ENCODE measurements around the gene SPATA13.

DNA sequence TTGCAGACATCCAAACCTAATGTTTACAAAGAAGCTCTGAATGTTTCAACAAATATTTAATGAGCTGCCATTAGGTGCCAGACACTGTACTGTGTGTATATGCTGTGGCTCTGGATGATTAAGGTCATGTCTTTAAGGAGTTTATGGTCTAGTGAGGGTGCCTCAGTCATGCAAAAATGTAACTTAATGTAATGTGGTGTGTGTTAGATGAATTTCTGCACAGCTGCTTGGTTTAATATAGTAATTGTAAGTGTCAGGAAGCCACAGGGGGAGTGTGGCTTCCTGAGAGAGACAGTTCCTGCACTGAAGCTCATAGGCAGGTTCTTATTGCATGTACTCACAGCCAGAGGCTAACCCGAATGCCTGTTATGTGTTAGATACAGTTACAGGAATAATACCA, 43.3 kb downstream of the SPATA13 start:
- no peak for TF ChIP-seq REST (IDR thresholded peaks at IDR 0.05; ENCODE audit: low read depth)
- TF ChIP-seq MAX (IDR thresholded peaks at IDR 0.05) = no peak
- no peak for TF ChIP-seq YY1 (IDR thresholded peaks at IDR 0.05; ENCODE audit: low read depth)
- TF ChIP-seq EP300 (IDR thresholded peaks at IDR 0.05; ENCODE audit: borderline replicate concordance) = no peak
- TF ChIP-seq CEBPB (IDR thresholded peaks at IDR 0.05) = no peak
- TF ChIP-seq TEAD4 (IDR thresholded peaks at IDR 0.05) = no peak
